Measurements from ENCODE around the gene SPRED2.

SPRED2 gene

DNA sequence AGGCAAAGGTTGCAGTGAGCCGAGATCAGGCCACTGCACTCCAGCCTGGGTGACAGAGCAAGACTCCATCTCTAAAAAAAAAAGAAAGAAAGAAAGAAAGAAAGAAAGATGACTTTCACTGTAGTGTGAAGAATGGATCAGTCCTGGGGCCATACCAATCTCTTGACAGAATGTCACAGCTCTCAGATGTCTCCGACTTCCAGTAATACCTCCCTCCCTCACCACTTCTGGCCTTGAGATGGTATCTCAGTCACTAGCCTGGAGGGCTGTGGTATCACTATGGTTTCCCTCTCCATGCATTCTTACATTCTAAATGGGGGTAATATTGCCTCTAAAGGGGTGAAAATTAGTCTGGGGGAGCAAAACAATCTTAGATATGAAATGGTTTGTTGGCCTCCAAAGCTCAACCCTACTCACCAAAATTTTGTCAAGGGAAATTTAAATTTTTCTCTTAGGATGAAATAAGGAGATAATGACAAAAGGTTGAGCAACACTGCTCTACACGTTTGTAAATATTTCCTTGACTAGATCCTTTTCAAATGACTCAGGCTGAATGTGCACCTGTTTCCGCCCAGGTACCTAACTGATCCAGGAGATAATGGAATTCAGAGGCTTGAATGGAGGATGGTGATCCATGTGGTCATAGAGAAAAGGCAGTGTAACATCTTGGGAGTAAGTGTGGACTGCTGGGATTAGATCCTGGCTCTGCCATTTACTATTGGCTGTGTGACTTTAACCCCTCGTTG, 19.9 kb upstream of the SPRED2 start:
- CTCF ChIA-PET = no interaction called here
- TF ChIP-seq, protein P1, sequence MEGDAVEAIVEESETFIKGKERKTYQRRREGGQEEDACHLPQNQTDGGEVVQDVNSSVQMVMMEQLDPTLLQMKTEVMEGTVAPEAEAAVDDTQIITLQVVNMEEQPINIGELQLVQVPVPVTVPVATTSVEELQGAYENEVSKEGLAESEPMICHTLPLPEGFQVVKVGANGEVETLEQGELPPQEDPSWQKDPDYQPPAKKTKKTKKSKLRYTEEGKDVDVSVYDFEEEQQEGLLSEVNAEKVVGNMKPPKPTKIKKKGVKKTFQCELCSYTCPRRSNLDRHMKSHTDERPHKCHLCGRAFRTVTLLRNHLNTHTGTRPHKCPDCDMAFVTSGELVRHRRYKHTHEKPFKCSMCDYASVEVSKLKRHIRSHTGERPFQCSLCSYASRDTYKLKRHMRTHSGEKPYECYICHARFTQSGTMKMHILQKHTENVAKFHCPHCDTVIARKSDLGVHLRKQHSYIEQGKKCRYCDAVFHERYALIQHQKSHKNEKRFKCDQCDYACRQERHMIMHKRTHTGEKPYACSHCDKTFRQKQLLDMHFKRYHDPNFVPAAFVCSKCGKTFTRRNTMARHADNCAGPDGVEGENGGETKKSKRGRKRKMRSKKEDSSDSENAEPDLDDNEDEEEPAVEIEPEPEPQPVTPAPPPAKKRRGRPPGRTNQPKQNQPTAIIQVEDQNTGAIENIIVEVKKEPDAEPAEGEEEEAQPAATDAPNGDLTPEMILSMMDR (IDR thresholded peaks at IDR 0.05; ENCODE audit: insufficient read depth, low read length, missing control alignments) = no peak
- no peak for DNase-seq (ENCODE audit: low read depth, low spot score)
- POLR2A ChIA-PET = no interaction called here
- no peak overlapping the region for H3K4me3 ChIP-seq (ENCODE audit: low read depth, low read length)

DNA sequence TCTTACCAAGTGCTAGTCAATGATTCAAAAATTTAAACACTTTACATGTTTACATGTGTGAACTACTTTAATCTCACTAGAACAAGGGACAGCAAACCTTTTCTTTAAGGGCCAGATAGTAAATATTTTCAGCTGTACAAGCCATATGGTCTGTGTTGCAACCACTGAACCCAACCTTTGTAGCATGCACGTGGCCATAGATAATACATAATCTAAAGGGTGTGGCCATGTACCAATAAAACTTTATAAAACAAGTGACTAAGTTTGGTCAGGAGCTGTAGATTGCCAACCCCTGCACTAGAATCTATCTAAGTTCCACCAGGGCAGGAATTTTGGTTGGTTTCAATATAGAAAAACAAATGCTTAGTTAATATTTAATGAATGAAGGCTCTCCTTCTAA, 18.4 kb upstream of the SPRED2 start:
- POLR2A ChIA-PET = no interaction called here
- TF ChIP-seq, protein P1 (IDR thresholded peaks at IDR 0.05; ENCODE audit: insufficient read depth, low read length, missing control alignments) = no peak
- CTCF ChIA-PET = interaction anchor here (0.7 kb wide), 1 partner anchor 53 kb away, joined by 3 read pairs; no protein-coding TSS in a partner anchor
- no peak for DNase-seq (ENCODE audit: low read depth, low spot score)
- no peak overlapping the region for H3K4me3 ChIP-seq (ENCODE audit: low read depth, low read length)

DNA sequence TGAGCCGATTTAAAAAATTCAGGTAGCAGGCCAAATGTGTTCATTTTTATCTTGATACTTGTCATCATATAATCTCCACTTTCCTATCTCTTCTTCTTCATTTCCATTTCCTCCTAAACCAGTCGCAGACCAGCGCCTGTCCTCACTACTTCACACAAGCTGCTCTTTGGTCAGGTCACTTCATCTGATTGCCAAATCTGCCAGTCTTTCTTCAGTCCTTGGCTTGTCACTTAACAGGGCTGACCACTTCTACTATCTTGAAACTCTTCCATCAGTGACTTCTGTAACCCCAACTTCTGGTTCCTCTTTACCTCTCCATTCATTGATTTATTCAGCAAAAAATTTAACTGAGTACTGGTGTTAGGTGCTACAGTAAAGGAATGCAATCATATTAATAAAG, 18.0 kb upstream of the SPRED2 start:
- POLR2A ChIA-PET = no interaction called here
- TF ChIP-seq, protein P1 (IDR thresholded peaks at IDR 0.05; ENCODE audit: insufficient read depth, low read length, missing control alignments) = no peak
- DNase-seq (ENCODE audit: low read depth, low spot score) = no peak
- H3K4me3 ChIP-seq (ENCODE audit: low read depth, low read length) = no peak overlapping the region
- CTCF ChIA-PET = interaction anchor here (0.7 kb wide), 1 partner anchor 53 kb away, joined by 3 read pairs; no protein-coding TSS in a partner anchor

DNA sequence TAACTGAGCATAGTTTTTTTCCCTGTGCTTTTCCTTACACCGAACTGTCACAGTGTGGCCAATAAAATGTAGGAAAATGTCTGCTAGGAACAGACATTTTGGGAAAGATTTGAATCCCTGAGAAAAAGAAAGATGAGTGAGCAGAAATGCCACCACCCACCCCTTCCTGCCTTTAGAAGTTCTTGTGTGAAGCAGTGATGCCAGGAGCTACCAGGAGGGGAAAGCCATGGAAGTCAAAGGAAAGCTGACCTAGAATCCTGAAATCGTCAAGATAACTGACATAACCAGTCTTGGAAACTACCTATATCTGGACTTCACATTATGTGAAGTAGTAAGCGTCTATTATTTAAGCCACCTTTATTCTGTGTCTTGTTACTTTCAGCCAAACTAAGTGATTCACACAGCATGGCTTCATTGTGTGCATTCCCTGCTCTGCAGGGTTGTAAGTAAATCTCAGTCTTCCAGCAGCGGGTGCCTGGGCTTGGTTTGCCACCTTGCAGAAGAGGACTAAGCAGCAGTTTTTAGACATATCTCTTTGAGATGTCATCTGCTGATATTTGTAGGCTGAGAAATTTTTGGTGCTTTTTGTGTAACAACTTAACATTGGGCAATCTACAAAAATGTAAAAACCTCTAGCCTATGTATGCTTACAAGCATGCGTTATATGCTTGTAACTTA, 11.2 kb upstream of the SPRED2 start:
- DNase-seq (ENCODE audit: low read depth, low spot score) = no peak
- H3K4me3 ChIP-seq (ENCODE audit: low read depth, low read length) = no peak overlapping the region
- TF ChIP-seq, protein P1 (IDR thresholded peaks at IDR 0.05; ENCODE audit: insufficient read depth, low read length, missing control alignments) = no peak
- ChIA-PET CTCF (no interaction called here), POLR2A (no interaction called here)

DNA sequence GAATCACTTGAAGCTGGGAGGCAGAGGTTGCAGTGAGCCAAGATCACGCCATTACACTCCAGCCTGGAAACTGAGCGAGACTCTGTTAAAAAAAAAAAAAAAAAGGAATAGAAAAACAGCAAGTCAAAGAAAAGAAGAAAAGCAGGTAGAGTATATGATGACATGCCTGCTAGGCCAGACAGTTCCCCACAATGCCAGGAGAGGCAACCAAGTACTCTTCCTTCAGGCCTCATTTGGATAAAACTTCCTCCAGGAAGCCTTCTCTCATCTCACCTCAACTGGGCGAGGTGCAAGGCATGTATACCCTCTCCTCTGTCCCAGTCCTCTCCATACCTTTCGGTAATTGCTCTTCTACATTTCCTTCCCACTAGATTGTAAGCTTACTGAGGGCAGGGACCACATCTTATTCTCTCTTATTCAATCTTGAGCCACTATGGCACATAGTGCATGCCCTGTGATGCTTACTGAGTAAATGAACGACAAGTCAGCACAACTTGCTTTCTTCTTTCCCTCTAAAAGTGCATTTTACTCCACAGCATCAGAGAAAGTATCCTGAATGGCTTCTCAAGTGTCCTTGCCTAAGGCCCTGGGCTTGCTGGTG, 10.1 kb upstream of the SPRED2 start:
- CTCF ChIA-PET = no interaction called here
- no peak overlapping the region for H3K4me3 ChIP-seq (ENCODE audit: low read depth, low read length)
- TF ChIP-seq, protein P1 (IDR thresholded peaks at IDR 0.05; ENCODE audit: insufficient read depth, low read length, missing control alignments) = no peak
- no peak for DNase-seq (ENCODE audit: low read depth, low spot score)
- POLR2A ChIA-PET = no interaction called here
